Endothelial cell (in vitro differentiated cells): Measurements from ENCODE around the gene YWHAG. TPM values are rescaled to one million over a fixed set of nuclear protein-coding genes. Genes with fewer than 3 reads are reported as not detected.

Experiments used
- DNase-seq: peaks from one replicate; pipeline ENCODE4 v3.0.0; 2021; ENCODE audit warnings: low spot score
- H3K27ac Mint-ChIP-seq: one replicate; pipeline ENCODE4 v1.8.0; 2021; ENCODE audit warnings: mixed read lengths, inconsistent platforms; ENCODE audit not compliant: unreplicated experiment
- H3K27me3 Mint-ChIP-seq: one replicate; pipeline ENCODE4 v1.8.0; 2021; ENCODE audit warnings: mild to moderate bottlenecking, moderate library complexity, mixed read lengths, inconsistent platforms; ENCODE audit not compliant: unreplicated experiment
- H3K36me3 Mint-ChIP-seq: one replicate; pipeline ENCODE4 v1.8.0; 2021; ENCODE audit warnings: mild to moderate bottlenecking, low read depth, mixed read lengths, inconsistent platforms; ENCODE audit not compliant: unreplicated experiment
- H3K4me1 Mint-ChIP-seq: one replicate; pipeline ENCODE4 v1.8.0; 2021; ENCODE audit warnings: mild to moderate bottlenecking, mixed read lengths, inconsistent platforms; ENCODE audit not compliant: unreplicated experiment
- H3K4me3 Mint-ChIP-seq: one replicate; pipeline ENCODE4 v1.8.0; 2021; ENCODE audit warnings: mild to moderate bottlenecking, mixed read lengths, inconsistent platforms; ENCODE audit not compliant: unreplicated experiment
- H3K9me3 Mint-ChIP-seq: one replicate; pipeline ENCODE4 v1.8.0; 2021; ENCODE audit warnings: mixed read lengths, inconsistent platforms; ENCODE audit not compliant: unreplicated experiment
- total RNA-seq: library from RNA; stranded (reverse); fragmentation: NEBNext Ultra II Directional; extraction: Animal tissue kit (Norgen Biotek cat#: 25700); gene quantifications from one replicate; pipeline ENCODE4 v1.2.1, GENCODE V29; 2021; ENCODE audit not compliant: unreplicated experiment
- TF ChIP-seq, protein P1 (sequence below): fragments of 200-600 bp; sonication (generic); IDR thresholded peaks from one replicate; pipeline ENCODE4 v1.5.0; 2021; ENCODE audit warnings: antibody characterized with exemption; ENCODE audit not compliant: unreplicated experiment

Gene YWHAG
- total RNA-seq, 1 donor from 2014 or later = 136 TPM

DNA sequence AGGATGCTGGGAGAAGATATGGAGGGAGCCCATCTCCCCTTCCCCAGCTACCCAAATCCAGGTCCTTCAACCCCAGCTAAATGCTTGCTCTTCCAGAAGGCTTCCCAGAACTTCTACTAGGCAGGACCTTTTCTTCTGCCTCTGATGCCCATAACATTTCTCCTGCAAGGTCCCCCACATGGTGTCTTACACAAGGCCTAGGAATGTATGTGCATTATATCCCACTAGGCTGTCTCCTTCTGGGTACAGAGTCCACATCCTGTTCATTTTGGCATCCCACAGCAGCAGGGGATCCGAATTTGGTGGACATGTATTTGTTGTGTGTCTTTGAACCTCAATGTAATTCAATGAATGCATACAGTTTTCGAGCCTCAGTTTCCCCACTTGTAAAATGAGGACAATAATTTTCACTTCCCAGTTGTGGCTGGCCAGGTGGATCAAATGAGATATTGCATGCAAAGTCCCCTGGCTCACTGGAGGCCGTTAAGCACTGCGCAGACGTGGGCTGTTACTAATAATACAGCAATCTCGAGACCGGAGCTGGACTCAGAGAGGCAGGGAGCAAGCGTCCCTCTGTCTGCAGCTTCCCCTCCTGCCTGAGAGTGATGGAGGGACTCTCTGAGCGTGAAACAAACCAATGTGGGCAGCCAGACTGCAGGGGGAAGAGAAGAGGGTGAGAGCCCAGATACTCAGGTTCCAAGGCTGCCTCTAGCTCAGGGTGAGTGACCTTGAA, 18.6 kb upstream of the YWHAG start:
- DNase-seq = no peak
- H3K27me3 Mint-ChIP-seq = peaks cover 13% of the 10 kb centered on the region
- peaks cover 17% of the 10 kb centered on the region for H3K4me1 Mint-ChIP-seq
- no peaks in the 10 kb centered on the region for H3K36me3 Mint-ChIP-seq
- H3K9me3 Mint-ChIP-seq = no peaks in the 10 kb centered on the region
- H3K27ac Mint-ChIP-seq = no peak overlapping the region
- no peak overlapping the region for H3K4me3 Mint-ChIP-seq
- TF ChIP-seq, protein P1, sequence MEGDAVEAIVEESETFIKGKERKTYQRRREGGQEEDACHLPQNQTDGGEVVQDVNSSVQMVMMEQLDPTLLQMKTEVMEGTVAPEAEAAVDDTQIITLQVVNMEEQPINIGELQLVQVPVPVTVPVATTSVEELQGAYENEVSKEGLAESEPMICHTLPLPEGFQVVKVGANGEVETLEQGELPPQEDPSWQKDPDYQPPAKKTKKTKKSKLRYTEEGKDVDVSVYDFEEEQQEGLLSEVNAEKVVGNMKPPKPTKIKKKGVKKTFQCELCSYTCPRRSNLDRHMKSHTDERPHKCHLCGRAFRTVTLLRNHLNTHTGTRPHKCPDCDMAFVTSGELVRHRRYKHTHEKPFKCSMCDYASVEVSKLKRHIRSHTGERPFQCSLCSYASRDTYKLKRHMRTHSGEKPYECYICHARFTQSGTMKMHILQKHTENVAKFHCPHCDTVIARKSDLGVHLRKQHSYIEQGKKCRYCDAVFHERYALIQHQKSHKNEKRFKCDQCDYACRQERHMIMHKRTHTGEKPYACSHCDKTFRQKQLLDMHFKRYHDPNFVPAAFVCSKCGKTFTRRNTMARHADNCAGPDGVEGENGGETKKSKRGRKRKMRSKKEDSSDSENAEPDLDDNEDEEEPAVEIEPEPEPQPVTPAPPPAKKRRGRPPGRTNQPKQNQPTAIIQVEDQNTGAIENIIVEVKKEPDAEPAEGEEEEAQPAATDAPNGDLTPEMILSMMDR = no peak

DNA sequence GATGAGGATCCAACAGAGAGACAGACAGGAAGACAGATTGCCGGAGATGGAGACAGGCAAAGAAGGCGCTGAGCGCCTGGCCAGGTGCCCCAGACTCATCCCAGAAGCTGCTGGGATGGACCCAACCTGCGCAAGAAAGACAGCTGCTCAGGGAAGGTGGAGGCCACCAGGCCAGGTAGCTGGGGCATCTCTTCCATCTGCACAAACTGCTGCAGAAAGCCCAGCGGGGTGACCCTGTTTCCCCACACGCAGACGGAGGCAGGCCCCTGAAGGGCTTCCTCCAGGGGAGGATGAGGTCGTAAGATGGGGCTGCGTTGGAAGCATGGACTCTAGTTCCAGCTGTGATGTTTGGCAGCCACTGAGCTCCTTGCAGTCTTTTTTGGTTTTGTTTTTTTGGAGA, 16.5 kb upstream of the YWHAG start:
- H3K4me1 Mint-ChIP-seq = peaks cover 17% of the 10 kb centered on the region
- no peak for DNase-seq
- peaks cover 12% of the 10 kb centered on the region for H3K27me3 Mint-ChIP-seq
- H3K9me3 Mint-ChIP-seq = no peaks in the 10 kb centered on the region
- H3K4me3 Mint-ChIP-seq = no peak overlapping the region
- no peak overlapping the region for H3K27ac Mint-ChIP-seq
- H3K36me3 Mint-ChIP-seq = no peaks in the 10 kb centered on the region
- TF ChIP-seq, protein P1 = no peak

DNA sequence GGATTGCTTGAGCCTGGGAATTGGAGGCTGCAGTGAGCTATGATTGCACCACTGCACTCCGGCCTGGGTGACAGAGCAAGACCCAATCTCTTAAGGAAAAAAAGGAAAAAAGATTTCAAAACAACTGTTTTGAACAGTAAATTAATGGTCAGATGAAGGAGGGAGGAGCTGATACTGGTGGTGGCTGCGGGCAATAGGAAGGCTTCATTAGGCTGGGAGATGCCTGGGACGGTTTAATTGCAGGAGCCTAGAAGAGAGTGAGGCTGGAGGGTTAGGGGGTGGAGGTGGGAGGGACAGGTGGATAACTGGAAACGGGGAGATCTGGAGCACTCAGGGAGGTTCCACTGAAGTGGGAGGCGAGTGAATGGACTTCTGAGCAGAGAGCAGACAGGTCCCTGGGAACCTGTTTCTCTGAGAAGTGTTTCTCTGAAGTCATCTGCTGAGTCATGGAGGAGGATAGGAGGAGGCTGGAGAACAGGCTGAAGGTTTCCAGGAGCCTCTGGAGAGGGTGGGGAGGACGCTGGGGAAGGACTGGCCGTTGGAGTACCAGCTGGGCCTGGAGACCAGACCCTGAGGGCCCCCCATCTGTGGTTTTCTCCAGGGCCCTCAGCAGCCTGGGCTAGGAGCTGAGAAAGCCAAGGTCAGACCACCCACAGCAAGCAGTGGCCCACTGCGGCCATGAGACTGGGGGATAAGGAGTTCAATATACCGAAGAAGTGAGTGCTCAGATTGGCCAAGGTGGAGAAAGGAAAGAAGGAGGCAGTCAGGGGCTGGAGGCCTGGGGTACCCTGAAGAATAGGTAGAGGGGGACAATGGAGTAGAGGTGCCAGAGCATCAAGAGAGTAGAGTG, 14.4 kb upstream of the YWHAG start:
- Mint-ChIP-seq H3K4me1 (peaks cover 17% of the 10 kb centered on the region), H3K27ac (peak overlapping the region; percentile 48), H3K4me3 (no peak overlapping the region), H3K27me3 (peaks cover 11% of the 10 kb centered on the region), H3K9me3 (no peaks in the 10 kb centered on the region), H3K36me3 (no peaks in the 10 kb centered on the region)
- TF ChIP-seq, protein P1 = no peak
- no peak for DNase-seq

DNA sequence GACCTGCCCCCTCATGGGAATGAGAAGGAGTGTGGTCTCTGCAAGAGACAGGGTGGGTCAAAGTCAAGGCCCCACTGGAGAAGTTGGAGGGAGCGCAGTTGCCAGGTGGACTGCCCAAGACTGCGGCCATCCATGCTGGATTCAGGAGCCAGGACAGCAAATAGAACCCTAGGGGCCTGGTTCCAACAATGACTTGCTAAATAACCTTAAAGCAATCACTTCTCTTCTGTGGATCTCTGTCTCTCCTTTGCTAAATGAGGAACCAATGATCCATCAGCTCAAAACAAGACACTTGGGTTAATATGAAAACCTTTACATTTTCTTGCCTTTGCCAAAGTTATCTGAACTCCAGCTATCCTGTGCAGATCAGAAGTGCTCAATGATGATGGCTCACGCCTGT, 12.6 kb upstream of the YWHAG start:
- no peaks in the 10 kb centered on the region for H3K36me3 Mint-ChIP-seq
- H3K4me3 Mint-ChIP-seq = no peak overlapping the region
- H3K27ac Mint-ChIP-seq = no peak overlapping the region

More for the DNA sequence above, 12.6 kb upstream of the YWHAG start:
- DNase-seq = no peak
- Mint-ChIP-seq H3K4me1 (peaks cover 16% of the 10 kb centered on the region), H3K27me3 (peaks cover 7% of the 10 kb centered on the region), H3K9me3 (no peaks in the 10 kb centered on the region)
- TF ChIP-seq, protein P1 = no peak
